HG03066 (cell line): ENCODE results near the gene GMCL2.
A peak's percentile ranks its signal among the peaks of the same experiment; 100 is the strongest.
"Not testable (repeated sequence)": the region's sequence is repeated elsewhere in the genome, so short reads cannot be mapped to it uniquely, and the experiment has no call there.

Experiments used
- ATAC-seq: cut with Tn5 transposase; IDR thresholded peaks from one replicate; pipeline ENCODE4 v1.9.1; 2021; ENCODE audit warnings: low read depth; ENCODE audit not compliant: unreplicated experiment

The GMCL2 gene

DNA sequence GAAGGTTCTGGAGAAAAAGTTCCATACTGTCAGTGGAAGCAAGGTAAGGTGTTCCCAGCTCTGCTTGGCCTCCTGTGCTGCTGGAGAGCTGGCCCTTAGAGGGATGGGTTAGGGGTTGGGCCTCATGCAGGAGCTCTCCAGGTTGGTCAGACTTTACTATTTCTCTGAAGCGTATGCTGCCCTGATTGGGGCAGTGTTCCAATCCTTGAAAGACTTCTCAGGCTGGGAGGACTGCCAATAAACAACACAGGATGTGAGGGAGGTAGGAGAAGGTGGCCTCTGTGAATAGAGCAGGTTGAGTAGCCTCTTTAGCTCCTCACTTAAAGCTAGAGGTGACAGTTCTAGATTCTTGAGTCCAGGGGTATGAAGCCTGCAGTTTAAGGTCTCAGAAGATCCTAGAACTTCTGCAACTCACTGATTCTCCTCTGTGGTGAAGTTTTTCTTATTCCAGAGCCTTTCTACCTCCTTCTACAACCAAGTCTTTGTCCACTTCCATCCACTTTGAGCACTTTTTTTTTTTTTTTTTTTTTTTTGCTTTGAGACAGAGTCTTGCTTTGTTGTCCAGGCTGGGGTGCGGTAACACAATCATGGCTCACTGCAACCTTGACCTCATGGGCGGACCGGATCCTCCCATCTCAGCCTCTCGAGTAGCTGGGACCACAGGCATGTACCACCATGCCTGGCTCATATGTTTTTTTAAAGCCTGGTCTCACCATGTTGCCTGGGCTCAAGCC is 20.2 kb upstream of the GMCL2 start:
- ATAC-seq: no peak

DNA sequence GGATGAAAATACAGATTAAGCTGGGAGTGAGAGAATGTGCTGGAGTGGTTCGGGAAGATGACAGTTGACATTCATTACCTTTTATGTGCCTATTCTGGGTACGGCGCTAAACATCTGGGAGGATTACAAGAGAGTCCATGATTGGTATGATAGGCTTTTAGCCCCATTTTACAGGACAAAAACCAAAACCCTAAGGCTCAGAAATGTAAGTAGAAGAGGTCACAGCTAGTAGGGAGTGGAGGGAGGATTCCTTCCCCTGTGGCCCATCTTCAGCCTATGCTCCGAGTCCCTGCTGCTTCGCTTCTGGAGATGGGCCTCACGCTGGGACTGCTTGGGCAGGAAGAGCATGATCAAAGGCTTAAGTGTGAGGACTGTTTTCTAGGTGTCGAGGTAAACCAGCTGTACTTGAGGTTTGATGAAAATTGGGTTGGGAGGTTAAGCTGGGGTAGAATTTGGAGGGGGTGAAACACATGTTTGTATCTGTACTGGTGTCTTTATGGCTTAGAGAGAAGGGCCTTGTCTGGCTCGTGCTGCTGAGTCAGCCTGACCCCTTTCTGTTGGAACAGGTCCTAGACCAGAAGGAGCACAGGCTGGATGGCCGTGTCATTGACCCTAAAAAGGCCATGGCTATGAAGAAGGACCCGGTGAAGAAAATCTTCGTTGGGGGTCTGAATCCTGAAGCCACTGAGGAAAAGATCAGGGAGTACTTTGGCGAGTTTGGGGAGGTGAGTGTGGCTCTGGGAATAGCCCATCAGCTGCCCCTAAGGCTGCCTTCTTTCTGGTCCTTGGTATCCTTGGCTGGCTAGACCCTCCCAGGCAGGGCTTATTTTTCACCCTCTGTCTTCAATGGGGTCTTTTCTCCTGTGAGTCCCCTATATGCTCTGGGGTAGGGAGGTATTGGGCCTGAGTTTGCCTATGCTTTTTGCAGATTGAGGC is 19.3 kb upstream of the GMCL2 start:
- ATAC-seq: no peak

DNA sequence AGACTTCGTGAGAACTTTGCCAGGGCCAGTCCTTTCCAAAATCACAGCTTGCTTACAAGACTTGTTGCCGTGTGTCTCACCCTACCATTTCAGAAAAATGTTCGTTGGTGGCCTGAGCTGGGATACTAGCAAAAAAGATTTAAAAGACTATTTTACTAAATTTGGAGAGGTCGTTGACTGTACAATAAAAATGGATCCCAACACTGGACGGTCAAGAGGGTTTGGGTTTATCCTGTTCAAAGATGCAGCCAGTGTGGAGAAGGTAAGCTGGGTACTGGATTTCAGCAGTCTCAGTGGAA is 18.5 kb upstream of the GMCL2 start:
- ATAC-seq: no peak

DNA sequence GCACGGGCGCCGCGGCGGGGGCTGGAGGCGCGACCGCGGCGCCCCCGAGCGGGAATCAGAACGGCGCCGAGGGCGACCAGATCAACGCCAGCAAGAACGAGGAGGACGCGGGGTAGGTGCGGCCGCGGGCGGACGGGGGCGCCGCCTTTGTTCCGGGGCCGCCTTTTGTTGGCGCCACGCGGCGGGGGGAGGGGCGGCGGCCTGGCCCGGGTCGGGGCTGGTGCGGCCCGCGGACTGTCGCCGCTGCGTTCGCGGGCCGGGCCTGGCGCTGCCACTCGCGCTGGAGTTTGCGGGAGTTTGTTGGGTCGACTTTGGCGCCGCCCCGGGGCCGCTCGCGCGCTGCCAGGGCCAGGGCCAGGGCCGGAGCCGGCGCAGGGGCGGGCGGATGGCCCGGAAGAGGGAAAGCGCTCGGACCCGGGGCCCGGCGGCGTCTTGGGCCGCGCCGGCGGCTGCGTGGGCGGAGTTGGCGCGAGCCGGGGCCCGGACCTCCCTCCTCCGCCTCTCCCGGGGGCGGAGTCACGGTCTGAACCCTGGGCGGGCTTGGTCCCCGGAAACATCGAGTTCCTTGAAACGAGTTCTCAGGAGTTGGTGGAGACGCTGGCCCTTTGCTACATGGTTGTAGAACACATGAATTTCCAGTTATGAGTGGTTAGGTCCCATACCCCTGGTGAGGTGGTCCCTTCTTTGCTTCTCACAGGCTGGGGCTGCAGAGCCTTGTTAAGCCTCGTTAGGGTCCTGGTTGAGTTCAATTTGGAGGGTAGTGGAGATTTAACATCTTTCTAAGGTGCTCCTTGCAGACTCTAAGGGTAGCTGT is 18.0 kb upstream of the GMCL2 start:
- ATAC-seq: peak; percentile 45

DNA sequence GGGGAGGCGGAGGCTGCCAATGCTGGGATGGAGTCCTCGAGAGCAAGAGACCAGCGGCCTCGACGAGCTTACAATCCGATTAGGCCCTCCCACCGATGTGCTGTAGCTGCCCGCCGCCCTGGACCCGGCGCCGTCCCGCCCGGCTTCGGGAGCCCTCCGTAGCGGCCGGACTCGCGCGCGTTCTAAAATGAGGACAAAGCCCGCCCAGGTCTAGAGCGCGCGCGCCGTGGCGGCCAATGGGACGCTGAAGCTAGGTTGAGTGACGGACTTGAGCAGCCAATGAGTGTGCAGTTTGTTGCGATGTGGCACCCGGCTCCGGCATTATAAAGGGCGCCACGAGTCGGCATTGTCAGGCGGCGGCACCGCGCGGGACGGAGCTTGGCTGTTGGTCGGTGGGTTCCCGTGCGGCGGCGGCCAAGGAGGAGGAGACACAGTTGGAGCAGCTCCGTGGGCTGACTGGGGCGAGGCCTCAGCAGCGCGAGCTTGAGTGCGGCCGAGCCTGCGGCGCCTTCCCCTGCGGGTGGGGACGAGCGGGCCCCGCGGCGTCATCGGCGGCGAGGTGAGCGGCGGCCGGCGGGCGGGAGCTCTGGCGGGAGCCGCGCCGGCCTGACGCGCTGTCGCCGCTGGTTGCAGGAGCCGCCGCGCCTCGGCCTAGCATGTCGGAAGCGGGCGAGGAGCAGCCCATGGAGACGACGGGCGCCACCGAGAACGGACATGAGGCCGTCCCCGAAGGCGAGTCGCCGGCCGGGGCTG is 17.2 kb upstream of the GMCL2 start, which contains the start of gene HNRNPAB:
Gene HNRNPAB (plus strand): TSS at position 352 of the 753 bp plus-strand sequence. CDS start 305 bp downstream, at position 657.
- ATAC-seq: peak; percentile 83

DNA sequence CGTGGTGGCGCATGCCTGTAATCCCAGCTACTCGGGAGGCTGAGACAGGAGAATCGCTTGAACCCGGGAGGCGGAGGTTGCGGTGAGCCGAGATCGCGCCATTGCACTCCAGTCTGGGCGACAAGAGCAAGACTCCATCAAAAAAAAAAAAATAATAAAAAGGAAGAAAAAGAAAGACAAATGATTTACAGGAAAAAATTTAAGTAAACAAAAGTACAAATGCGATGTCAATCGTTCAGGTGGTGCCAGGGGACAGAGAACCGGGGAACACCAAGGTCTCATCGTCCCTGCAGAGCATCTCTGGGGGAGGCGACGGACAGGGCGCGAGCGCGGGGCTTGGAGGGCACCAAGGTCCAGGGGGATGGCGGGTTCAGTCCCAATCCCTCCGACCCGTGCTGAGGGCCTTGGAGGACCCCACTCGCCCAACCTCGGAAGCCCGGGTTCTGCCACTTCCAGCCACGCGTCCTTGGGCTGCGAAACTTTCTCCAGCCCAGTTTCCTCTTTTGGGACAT is 16.6 kb upstream of the GMCL2 start:
- ATAC-seq: peak; percentile 1

DNA sequence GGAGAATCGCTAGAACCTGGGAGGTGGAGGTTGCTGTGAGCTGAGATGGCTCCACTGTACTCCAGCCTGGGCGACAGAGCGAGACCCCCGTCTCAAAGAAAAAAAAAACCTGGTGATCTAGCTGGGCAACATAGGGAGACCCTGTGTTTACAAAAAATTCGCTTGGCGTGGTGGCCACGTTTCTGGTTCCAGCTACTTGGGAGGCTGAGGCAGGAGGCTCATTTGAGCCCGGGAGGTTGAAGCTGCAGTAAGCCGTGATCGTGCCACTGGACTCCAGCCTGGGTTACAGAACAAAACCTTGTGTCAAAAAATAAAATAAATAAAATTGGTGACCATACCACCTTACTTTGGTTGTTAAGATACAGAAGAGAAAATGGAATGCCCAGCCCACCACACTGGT is 15.4 kb upstream of the GMCL2 start:
- ATAC-seq: no peak

DNA sequence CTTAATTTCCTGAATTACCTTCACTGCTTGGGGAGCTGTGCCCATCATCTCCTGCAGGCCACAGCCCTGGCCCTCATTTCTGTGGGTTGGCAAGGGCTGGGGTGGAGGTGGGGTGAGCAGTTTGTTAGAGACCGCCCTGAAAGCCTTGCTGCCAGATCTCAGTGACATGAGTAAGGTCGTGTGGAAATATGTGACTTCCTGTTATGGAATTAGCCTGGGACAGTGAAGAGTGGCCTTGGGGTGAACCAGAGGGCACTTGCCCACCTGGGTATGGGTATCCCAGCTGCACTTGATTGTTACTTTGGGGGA is 14.7 kb upstream of the GMCL2 start:
- no peak for ATAC-seq

DNA sequence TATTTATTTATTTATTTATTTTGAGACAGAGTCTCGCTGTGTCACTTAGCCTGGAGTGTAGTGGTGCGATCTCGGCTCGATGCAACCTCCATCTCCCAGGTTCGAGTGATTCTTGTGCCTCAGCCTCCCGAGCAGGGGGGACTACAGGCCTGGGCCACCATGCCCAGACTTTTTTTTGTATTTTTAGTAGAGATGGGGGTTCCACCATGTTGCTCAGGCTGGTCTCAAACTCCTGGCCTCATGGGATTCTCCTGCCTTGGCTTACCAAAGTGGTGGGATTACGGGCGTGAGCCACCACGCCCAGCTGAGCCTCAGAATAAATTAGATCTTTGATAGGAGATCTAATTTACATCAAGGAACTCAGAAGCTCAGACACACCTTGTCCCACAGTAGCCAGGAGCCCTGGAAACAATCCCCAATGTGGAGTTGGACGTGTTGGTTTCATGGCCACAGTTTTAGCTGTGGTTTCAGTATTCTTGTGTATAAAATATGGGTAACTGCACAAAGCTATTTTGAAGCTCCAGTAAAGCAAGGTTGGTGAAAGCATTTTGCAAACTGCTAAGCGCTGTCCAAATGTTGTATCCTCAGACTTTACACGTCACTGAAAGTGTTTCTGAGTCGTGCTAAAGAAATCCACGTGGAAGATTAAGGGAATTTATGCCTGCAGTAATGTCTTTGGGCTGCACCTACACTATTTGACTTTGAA is 14.2 kb upstream of the GMCL2 start:
- no peak for ATAC-seq

DNA sequence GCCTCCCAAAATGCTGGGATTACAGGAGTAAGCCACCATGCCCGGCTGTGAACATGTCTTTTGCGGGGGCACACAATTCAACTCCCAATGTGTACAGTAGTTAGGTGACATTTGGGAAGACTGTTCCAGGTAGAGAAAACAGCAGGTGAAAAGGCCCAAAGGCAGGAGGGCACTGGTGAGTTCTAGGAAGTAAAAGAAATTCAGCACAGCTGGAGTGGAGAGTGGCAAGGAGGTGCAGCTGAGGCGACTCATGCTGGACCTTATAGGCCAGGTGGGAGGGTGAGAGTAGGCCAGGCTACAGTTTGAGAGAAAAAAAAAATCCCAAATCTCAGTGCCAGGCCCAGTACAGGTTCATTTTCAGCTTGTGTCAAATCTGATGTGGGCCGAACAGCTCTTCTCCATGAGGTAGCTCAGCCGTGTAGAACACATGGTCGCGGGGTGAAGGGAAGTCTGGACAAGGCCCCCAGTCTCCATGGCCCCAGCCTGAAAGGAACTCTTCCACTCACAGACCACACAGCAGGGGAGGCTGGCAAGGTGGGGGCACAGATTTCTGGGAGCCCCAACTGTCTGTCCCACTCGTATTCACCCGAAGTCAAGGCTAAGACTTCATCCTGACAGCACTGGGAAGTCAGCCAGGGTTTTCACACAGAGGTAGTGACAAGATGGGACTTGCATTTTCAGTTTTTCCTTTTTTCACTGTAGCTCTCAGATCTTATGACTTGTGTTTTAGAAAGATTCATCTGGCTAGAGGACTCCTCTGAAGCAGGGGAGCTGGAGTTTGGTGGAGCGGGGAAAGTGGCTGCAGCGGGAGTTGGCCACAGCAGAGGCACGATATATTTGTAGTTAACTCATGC is 12.6 kb upstream of the GMCL2 start:
- ATAC-seq: no peak

DNA sequence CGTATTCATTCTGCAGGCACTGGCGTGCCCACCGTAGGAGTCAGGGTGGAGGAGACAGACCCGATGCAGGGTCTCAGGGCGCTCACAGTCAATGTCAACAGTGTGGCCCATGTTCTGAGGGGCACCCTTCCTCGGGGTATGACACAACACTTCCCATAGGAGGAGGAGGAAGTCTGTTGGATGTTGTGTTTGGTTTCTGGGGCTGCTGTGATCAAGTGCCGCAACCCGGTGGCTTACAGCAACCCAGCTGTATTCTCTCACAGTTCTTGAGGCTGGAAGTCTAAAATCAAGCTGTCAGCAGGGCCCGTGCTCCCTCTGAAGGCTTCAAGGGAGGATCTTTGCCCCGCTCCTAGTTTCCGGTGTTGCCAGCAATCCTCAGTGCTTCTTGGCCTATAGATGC is 11.5 kb upstream of the GMCL2 start:
- no peak for ATAC-seq

DNA sequence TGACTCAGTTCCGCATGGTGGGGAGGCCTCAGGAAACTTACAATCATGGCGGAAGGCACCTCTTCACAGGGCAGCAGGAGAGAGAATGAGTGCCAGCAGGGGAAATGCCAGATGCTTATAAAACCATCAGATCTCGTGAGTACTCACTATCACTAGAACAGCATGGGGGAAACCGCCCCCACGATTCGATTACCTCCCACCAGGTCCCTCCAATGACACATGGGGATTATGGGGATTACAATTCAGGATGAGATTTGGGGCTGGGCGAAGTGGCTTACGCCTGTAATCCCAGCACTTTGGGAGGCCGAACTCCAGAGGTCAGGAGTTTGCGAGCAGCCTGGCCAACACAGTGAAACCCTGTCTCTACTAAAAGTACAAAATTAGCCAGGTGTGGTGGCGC is 11.0 kb upstream of the GMCL2 start:
- not testable (repeated sequence) for ATAC-seq

DNA sequence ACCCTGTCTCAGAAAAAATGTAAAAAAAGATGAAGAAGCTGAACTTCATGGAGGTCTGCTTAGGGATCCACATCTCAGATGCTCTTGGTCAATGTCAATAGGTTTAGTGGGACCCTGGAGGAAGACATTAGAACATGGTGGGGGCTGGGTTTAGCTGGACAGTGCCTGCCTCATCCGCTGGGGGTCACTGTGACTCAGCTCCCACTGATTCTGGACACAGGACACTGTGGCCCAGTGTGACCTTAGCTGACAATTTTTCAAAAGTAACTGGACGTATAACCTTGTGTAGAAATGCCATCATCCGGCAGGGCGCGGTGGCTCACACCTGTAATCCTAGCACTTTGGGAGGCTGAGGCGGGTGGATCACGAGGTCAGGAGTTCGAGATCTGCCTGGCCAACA is 9.8 kb upstream of the GMCL2 start:
- ATAC-seq: no peak

DNA sequence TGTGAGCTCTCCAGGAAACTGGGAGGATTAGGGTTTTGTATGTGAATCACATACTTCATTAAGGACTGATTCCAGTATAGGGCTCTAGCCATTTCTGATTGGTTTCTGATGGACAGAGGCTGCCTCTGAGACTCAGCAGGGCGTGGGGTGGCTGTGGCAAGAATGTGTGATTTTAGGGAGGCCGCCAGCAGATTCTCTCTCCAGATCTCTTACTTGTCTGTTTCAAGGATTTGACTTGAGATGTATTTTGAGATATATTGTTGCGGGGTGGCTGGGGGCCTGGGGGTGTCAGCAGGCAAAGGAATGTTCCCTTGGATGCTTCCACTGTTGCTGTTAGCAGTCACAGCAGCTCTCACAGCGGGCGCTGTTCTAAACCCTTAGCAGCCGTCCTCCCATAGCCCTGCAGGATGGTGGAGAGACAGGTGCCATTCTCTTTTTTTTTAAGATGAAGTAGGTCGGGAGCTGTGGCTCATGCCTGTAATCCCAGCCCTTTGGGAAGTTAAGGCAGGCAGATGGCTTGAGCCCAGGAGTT is 9.2 kb upstream of the GMCL2 start:
- ATAC-seq: no peak

DNA sequence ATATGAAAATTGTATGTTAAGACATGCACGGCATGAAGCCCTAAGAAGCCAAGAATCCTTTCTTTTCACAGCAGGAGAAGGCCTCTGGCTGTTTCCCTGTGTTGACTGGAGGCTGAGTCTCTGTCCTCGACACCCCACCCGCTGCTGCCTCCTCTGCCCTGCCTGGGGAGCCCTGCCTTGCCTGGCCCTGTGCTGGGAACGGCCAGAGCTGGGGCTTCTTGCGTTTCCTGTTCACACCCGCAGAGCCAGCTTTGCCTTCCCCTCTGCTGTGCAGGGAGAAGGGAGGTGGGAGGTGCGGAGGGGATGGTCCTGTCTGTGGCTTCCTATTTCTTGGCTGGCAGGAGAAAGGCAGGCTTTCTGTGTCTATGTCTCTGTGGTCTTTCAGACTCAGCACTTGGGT is 6.9 kb upstream of the GMCL2 start:
- ATAC-seq: no peak

DNA sequence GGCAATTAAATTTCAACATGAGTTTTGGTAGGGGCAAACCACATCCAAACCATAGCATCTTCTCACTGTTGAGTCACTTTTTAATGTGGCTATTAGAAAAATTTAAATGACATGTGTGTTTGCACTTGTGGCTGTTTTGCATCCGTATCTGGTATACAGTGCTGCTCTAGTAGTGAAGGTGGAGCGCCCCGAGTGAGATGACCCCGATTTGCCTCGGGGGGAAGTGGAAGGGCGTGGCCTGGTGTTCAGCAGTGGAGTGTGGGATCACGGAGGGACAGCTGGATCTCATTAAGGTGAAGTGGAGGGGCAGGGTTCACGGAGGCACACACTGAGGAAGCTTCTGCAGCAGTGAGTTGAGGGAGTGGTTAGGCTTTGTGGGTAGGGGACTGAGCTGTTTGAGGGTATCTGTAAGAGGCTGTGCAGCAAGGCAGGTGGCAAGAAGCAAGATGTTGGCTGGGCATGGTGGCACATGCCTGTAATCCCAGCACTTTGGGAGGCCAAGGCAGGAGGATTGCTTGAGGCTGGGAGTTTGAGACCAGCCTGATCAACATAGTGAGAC is 6.2 kb upstream of the GMCL2 start:
- ATAC-seq: no peak

DNA sequence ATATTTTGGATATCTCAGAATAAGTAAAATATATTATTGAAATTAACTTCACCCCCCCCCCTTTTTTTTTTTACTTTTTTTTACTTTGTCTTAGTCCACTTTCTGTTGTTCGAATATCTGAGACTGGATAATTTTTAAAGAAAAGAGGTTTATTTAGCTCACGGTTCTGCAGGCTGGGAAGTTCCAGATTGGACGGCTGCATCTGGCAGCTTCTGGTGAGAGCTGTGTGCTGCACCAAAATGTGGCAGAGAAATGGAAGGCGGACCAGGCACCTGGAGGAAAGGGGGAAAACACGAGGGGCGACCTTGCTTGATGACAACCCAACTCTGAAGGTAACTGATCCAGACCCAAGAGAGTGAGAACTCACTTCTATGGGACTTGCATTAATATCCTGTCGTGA is 5.6 kb upstream of the GMCL2 start:
- no peak for ATAC-seq

DNA sequence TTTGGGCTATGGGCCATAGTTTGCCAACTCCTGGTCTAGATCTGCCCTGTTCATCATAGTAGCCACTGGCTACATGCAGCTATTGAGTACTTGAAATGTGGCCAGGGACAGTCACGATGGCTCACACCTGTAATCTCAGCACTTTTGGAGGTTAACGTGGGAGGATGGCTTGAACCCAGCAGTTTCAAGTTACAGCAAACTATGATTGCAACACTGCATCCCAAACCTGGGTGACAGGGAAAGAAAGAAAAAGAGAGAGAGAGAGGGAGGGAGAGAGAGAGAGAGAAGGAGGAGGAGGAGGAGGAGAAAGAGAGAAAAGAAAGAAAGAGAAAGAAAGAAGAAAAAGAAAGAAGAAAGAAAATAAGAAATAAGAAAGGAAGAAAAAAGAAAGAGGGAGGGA is 5.1 kb upstream of the GMCL2 start:
- no peak for ATAC-seq
